ENCODE measurements around the gene IL34. TPM values are rescaled to one million over a fixed set of nuclear protein-coding genes. Genes with fewer than 3 reads are reported as not detected.

The IL34 gene
- total RNA-seq, 2 experiments from 2014 or later: not detected

DNA sequence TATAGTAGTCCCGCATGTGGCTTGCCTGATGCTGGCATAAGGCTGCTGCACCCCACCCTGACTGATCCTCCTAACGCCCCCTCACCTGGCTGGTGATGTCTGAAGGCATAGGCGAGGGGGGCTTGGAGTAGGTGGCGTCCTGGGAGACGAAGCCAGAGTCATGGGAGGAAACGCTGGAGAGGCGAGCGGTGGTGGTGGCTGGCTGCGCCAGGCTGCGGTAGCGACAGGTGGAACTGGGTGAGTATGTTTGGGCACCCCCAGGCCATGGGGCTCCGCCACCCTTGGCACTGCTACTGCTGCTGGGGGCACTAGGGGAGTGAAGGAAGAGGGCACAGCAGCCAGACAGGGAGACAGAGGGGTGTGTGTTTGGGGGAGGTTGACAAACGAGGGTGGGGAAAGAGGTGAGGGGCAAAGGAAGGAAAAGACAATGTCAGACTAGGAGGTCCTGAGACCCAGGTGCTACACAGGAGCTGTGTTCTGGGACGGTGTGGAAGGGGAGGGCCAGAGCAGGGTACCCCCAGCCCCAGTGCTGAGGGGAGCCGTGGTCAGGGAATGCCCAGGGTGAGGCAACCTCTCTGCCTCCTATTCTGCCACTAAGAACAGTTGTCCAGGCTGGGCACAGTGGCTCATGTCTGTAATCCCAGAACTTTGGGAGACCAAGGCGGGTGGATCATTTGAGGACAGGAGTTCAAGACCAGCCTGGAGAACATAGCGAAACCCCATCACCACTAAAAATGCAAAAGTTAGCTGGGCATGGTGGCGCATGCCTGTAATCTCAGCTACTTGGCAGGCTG lies 28.1 kb downstream of the IL34 start:
- ChIA-PET CTCF (interaction anchor here (0.7 to 1.2 kb wide), 2 partner anchors 21 to 97 kb away, joined by 3 read pairs; no protein-coding TSS in a partner anchor), POLR2A (no interaction called here)

DNA sequence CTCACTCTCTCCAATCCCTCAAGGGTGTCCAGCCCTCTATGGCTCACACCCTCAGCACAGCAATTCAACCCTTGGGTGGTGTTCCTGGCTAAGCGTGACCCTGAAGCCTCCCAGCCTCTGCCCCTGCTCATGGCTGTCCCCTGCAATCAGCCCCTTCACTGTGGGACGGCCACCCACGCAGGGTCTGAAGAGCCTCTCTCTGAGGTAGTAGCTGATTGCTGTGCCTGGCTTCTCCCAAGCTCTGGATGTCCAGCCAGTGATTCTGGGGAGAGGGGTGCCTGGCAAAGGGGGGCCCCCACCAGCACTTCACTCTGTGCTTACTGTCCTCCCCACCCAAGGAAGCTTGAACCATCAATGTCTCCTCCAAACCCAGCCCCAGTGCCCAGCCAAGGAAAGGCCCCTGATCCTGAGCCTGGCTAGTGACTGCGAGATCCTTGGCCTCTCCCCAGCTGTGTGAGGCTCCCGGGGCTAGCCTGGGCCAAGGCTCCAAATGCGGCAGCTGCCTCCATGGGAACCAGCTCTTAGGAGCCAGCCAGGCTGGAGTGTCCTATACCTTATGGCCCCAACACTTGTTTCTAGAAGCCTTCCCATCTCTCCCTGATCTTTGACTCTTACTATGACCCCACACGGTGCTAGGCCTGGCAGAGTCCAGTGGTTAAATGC lies 29.6 kb downstream of the IL34 start:
- CTCF ChIA-PET: no interaction called here
- POLR2A ChIA-PET: no interaction called here

DNA sequence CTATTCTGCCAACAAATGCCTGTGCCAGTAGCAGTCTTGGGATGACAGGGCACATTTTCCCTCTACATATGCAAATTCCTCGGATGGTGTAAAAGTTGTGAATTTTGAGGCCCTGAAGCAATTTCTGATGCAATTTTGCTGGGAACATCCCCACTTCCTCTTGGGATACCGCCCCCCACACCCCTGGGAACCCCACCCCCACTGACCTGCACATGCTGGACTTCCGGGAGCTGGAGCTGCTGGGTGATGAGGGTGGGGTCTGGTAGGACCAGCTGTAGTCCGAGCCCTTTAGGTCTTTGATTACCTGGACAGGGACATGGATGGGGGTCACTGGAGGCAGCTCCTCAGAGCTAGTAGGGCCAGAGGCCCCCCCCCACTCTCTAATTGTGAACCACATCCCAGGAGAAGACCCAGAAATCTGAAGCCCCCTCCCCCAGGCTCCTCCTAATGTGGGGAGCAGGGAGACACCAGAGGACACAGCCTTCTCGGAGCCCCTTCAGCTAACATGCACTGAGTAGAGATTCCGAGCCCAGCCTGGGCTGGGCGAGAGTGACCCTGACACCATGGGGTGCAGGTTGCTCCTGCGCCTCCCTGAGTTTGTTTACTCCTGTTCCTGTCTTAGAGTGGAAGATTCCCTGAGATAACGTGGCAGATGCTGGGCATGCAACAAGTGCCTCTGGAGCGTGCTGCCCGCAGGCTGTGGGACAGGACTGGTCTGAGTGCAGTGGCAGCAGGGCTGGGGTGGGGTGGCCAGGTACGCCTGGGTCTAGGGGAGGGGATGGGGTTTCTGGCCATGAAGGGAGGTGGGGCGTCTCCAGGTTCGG lies 30.5 kb downstream of the IL34 start:
- POLR2A ChIA-PET: no interaction called here
- CTCF ChIA-PET: no interaction called here

DNA sequence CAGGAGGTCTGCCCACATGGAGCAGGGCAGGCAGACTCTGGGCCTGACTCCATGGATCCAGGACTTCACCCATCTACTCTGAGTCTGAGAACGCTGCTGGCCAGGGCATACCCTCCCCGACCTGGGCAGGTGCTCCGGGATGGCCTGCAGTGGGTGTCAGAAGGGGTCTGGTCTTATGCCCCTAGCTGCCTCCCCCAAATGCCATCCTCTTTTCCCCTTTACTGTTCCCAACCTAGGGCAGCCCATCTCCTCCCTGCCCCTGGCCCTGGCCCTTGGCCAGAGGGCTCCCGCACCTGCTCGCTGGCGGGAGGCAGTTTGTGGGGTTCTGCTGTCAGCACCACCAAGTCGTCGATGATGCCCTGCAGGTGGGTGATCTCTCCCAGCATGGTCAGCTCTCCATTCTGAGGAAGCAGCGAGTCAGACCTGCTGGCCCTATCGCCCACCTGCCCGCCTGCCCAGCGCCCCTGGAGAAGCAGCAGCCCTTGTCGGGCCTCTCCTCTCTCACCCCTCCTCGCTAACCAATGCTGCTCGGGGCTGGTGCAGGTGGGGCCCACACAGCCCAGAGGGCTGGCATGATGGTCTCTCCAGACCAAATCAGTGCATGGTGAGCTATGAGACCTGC lies 31.3 kb downstream of the IL34 start:
- ChIA-PET CTCF (no interaction called here), POLR2A (no interaction called here)

DNA sequence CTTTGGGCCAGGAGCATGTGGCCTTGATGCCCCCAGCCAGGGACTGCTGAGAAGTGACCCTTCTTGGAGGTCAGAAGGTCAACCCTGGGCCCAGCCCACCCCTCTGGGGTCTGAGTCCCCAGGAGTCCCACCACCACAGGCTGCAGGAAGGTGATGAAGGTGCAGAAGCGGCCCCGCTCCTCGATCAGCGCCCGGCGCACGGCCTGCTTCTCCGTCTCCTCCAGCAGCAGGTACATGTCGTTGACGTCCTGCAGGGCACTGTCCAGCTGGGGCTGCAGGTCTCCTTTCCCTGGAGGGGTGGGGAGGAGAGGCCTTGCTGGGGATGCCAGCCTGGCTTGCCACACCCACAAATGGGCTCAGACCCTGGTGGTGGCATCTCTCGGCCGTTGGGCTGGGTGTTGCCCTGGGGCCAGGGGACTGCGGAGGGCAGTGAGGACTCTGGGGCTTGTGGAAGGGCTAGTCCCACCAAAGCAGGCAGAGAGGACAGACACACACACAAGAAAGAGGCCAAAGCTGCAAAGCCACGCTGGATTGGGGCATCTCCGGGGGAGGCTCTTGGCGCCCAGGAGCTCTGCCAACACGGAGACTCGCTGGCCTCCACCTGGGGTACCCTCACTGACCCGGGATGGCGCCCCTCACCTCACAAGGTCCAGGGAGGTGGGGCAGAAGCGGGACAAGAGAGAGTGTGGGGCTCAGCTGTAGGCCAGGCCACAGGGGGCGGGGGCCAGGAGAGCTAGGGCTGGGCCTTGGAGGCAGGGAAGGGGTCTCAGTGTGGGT lies 31.9 kb downstream of the IL34 start:
- POLR2A ChIA-PET: no interaction called here
- CTCF ChIA-PET: interaction anchor here (1.4 to 1.7 kb wide), 2 partner anchors 10 to 91 kb away, joined by 5 to 6 read pairs; no protein-coding TSS in a partner anchor

DNA sequence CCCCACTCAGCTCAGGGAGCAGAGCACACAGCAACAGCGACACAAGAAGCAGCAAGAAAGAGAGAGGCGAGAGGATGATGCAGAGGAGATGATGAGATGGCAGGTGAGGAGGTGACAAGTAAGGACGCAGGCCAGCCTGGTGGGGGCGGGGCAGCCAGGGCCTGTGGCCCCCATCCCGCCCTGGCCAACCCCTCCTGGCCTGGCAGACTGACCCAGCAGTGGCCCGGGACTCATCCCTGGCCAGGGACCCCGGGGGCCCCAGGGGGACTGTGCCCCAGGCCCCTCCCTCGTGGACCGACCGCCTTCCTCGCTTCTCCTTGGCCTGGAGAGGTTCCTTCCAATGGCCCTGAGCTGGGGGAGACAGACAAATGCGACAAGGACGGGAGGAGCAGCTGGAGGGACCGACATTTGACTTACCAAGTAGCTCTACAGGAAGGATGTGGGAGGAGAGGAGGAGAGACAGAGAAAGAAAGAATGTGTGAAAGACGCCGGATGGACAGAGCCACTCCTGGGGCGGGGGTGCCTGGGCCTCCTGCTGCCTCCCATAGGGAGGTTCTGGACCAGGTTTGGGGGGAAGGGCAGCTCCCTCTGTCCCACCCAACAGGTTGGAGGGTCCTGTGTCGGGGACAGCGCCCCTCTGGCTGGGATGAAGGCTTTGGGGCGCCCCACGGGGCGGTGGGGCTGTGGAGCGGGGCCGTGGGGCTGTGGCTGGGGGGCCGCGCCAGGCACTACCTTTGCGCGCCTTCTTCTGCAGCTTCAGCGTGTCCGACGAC lies 32.7 kb downstream of the IL34 start:
- ChIA-PET CTCF (interaction anchor here (0.7 to 1.7 kb wide), 4 partner anchors 9 to 95 kb away, joined by 3 to 6 read pairs (median 4); no protein-coding TSS in a partner anchor), POLR2A (no interaction called here)

DNA sequence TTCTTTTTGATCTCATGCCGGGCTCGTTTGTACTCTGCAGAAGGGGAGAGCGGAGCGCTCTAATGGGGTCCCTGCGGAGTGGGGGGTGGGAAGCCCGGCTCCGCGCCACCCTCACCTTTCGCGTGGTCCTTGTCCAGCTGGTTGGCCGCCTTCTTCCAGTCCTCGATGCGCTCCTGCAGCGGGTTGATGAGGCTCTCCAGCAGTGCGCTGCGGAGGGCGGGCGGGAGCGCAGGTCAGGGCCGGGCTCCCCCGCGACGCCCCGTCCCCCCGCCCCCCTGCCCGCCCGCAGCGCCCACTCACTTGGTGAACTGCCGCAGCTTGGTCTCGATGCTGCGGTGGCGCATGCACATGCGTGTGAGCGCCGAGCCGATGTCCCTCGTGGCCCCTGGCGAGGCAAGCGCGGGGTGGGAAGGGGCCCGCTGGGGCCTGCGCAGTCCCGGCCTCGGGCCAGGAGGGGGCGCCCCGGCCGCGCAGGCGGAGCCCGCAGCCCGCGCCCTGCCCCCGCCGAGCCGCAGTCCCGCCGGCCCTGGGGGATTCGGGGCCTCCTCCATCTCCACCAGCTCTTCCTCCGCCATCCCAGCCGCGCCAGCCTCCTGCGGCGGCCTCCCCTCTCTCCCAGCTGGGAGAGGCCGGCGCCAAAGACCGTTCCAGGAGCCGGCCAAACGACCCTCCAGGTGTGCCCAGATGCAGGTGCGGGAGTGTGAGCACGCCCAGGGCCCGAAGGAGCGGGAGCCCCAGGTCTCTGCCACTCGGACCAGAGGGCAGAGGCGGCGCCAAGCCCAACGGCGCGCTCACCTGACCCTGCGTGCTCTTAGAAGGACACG lies 33.5 kb downstream of the IL34 start:
- POLR2A ChIA-PET: interaction anchor here (0.6 kb wide), 1 partner anchor 91 kb away, joined by 4 read pairs; no protein-coding TSS in a partner anchor

DNA sequence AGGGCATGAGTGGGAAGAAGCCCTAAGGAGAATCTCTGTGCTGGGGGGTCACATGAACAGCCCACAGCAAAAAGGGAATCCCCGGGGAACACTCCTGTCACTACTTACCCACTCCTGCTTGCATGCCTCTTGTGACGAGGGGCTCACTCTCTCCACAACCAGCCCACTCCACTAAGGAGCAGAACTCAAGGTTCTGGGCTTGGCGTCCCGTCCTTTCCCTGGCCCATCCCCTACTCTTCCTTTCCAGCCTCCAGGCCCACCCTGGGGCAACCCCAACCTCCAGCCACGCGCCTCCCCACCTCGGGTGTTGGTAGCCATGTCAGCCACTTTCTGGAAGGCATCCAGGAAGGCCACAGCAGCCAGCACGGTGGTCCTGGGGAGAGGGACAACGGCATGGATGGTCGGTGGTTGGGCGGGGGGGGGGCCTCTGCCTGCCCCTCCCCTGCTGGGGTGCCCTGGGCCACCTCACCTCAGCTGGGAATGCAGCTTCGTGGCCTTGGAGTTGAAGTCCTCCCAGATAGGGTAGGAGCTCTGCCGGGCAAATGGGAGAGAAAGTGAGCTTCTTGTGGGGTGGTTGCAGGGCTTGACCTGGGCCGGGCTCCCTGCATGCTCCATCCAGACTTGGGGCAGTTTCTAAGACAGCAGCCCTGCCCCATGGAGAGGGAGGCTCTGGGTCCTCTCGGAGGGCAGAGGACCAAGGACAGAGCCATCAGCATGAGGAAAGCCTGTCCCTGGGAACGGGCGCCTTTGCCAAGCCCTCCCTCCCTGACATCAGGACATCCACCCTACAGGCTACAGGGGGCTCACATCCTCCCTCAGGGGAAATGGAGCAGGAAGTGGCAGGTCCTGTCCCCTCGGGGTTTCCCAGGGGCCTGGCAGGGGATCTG lies 34.4 kb downstream of the IL34 start:
- POLR2A ChIA-PET: interaction anchor here (0.6 kb wide), 1 partner anchor 90 kb away, joined by 4 read pairs; no protein-coding TSS in a partner anchor
- CTCF ChIA-PET: interaction anchor here (0.7 to 1.6 kb wide), 2 partner anchors 78 to 89 kb away, joined by 3 to 5 read pairs; no protein-coding TSS in a partner anchor

More for the DNA sequence above, 33.5 kb downstream of the IL34 start:
- CTCF ChIA-PET: interaction anchor here (0.6 to 1.7 kb wide), 7 partner anchors 8 to 94 kb away, joined by 3 to 6 read pairs (median 4); no protein-coding TSS in a partner anchor

DNA sequence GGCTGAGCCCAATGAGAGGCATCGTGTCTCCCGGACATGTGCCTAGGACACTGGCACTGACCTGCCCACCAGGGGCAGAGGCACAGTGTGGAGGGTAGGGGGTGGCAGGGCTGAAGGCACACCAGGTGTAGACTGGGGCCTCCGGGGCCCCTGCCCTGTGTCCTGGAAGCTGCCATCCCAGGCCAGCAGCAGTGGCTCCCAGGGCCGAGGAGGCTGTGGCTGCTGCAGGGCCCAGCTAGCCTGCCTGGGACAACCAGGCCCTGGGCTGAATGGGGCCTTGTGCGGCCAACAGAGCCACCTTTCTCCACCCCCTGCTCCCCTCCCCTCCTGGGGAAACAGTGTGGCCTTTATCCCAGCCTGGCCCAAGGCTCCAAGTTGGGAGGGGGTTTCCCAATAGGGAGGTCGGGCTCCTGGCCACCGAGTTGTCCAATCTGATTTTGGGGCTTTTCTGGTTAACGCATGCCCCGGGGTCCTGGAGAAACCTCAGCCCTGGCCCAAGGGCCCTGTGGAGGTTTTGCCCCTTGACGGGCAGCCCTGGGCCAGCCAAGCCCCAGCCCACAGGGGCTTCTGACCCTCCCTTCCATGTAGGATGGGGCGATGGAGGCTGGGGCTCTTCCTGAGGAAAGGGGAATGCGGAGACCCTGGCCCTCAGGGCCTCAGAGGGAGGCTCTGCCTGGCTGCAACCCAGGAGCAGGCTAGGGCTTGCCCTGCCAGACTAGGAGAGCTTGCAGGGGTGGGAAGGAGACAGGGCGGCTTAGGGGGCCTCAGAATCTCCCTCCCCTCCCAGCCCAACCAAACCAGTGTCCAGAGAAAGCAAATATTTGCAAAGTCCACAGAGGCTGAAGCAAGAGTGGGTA lies 35.3 kb downstream of the IL34 start:
- CTCF ChIA-PET: interaction anchor here (0.5 to 1.6 kb wide), 2 partner anchors 10 to 88 kb away, joined by 3 to 5 read pairs; no protein-coding TSS in a partner anchor
- POLR2A ChIA-PET: no interaction called here

DNA sequence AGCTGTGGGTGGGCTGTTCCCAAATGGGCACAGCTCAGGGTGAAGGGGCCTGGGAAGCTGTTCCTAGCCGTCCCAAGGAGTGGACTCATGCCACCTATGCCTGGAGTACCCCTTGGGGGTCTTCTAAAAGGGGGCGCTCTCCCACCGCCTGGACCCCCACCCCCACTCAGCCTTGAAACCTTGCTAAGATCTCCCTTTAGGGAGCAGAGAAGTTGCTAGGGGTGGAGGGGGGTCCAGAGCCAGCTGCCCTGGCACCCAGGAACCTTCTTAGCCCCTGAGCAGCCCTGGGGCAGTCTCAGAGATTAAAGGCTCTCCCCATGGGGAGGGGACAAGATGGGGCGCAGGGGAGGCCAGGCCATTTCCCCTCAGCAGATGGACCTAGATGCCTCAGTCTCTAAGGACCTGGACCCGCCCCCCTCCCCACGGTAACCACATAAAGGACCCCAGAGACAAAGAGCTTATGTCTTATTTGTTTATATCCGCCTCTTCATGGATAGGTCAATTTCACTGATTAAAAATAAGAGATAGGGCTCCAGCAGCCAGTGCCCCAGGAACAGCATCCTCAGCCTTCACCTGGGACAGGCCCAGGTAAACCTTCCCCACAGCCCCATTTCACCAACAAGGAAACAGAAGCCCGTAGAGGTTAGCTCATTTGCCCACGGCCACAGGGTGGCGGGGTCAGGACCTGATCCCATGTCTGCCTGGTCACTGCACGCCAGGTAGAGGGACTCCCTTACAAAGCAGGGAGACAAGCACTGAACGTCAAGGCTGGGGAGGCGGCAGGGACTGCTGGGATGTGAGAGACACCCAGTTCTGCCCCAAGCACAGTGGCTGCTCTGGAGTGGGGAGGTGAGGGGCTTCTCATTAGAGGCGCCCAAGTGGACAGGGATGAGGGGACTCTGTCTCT lies 36.1 kb downstream of the IL34 start:
- ChIA-PET CTCF (interaction anchor here (0.5 to 1.0 kb wide), 2 partner anchors 11 to 1559 kb away, joined by 3 read pairs; no protein-coding TSS in a partner anchor), POLR2A (no interaction called here)

DNA sequence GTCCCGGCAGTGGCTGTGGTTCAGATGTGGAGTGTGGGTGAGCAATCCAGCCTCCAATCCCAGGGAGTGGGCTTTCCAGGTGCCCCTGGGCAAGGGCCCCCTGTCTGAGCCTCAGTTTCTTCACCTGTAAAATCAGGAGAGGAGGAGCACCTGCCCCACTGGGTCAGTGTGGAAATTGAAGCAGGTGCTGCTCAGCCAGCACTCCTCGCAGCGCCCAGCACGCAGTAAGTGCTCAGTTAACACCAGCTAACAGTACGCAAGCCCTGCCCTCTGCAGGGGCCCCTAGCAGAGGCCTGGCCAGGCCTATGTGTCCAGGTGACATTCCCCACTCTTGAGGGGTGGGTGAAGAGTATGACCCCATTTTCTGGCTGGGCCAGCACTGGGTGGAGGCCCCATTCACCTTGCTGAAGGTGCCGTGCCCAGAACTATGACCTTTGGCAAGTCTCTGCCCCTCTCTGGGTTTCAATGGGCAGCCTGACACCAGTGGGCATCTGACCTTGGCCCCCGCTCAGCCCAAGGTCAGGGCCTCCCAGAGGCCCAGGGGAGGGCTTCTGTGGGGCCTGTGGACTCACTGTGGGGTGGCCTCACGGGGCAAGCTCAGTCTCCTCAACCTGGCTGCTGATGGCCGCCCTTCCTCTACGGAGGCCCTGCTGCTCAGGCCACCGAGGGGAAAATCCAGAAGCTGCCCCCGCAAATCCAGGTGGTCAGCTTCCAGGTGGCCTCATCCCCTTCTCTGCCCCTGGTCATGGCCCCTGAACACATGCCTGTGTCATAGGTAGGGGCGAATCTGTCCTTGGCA lies 37.0 kb downstream of the IL34 start:
- POLR2A ChIA-PET: no interaction called here
- CTCF ChIA-PET: interaction anchor here (1.0 kb wide), 1 partner anchor 1559 kb away, joined by 3 read pairs; no protein-coding TSS in a partner anchor

DNA sequence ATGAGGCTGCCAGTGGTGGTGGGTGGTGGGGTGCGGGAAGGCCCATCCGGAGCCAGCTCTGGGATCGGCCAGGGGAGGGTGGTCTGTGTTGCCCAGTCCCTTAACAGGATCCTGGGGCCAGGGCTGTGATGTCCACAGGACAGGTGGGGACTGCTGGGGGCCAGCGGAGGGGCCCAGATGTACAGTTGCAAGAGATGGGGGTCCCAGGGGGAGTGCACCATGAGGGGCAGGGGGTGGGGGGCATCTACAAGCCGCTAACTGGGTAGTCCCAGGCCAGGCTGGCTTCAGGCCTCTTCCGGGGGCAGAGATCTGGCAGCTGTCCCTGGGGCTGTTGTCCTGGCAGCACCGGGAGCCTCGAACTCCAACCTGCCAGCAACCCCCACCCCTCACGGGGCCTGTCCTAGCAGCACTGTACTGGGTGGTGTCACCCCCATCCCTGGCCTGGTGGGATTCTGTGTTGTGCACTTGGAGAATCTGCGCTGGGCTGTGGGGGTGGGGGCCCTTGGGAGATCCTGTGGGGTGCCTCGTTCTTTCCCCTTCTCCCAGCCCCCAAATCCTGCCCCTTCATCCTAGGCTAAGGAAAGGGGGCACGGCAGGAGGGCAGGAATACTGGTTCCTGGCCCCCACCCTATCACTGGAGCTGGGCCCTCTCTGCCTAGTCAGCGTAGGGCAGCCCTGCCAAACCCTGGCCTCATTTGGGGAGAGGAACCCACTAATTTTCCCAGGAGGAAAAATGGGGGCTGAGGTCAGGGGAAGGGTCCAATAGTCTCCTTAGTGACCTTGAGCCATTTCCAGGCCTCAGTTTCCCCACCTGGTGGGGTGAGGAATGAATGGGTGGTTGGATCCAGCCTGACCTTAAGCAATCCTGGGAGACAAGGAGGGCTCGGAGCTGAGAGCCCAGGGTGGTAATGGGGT lies 38.0 kb downstream of the IL34 start:
- ChIA-PET POLR2A (no interaction called here), CTCF (interaction anchor here (1.2 kb wide), 1 partner anchor 87 kb away, joined by 5 read pairs; no protein-coding TSS in a partner anchor)

All from activated CD8-positive, alpha-beta memory T cell treated with anti-CD3 and anti-CD28 coated beads for 36 hours (primary cell).